ENCODE results near the gene NRIP3.

GRCh38 chr11:9046481-9046880 is 42.7 kb upstream of the NRIP3 start:
- TF ChIP-seq, protein P1, sequence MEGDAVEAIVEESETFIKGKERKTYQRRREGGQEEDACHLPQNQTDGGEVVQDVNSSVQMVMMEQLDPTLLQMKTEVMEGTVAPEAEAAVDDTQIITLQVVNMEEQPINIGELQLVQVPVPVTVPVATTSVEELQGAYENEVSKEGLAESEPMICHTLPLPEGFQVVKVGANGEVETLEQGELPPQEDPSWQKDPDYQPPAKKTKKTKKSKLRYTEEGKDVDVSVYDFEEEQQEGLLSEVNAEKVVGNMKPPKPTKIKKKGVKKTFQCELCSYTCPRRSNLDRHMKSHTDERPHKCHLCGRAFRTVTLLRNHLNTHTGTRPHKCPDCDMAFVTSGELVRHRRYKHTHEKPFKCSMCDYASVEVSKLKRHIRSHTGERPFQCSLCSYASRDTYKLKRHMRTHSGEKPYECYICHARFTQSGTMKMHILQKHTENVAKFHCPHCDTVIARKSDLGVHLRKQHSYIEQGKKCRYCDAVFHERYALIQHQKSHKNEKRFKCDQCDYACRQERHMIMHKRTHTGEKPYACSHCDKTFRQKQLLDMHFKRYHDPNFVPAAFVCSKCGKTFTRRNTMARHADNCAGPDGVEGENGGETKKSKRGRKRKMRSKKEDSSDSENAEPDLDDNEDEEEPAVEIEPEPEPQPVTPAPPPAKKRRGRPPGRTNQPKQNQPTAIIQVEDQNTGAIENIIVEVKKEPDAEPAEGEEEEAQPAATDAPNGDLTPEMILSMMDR (IDR thresholded peaks at IDR 0.05; ENCODE audit: insufficient read depth, low read length): no peak
- TF ChIP-seq POLR2AphosphoS5 (IDR thresholded peaks at IDR 0.05; ENCODE audit: low read depth): no peak
